ENCODE results near the gene AGBL3.

GRCh38 chr7:135169964-135170273, 183.6 kb downstream of the AGBL3 start:
- TF ChIP-seq POLR2A (IDR thresholded peaks at IDR 0.05; ENCODE audit: low read length) (no peak), GATA1 (IDR thresholded peaks at IDR 0.05; ENCODE audit: low read depth, low read length) (no peak)
